ENCODE measurements around the gene TGDS.

Gene TGDS

GRCh38 chr13:94558716-94559115 lies 37.2 kb downstream of the TGDS start:
- no peak overlapping the region for H3K27ac Mint-ChIP-seq (ENCODE audit: low read depth)
- no peaks in the 10 kb centered on the region for H3K4me1 Mint-ChIP-seq
- H3K27me3 Mint-ChIP-seq: no peaks in the 10 kb centered on the region
- peaks cover 8% of the 10 kb centered on the region for H3K36me3 Mint-ChIP-seq (ENCODE audit: insufficient read depth)
- no peaks in the 10 kb centered on the region for H3K9me3 Mint-ChIP-seq
- H3K4me3 Mint-ChIP-seq: no peak overlapping the region
- DNase-seq (ENCODE audit: low spot score in 2 of 2): no peak
- no peak for ATAC-seq (replicated peaks; ENCODE audit: extremely low read depth, poor library complexity, severe bottlenecking)

- no peak for ATAC-seq (replicated peaks; ENCODE audit: extremely low read depth, poor library complexity, severe bottlenecking)
- H3K4me1 Mint-ChIP-seq: no peaks in the 10 kb centered on the region
- H3K27me3 Mint-ChIP-seq: no peaks in the 10 kb centered on the region
- H3K27ac Mint-ChIP-seq (ENCODE audit: low read depth): no peak overlapping the region
- no peak overlapping the region for H3K4me3 Mint-ChIP-seq
- no peaks in the 10 kb centered on the region for H3K9me3 Mint-ChIP-seq
- DNase-seq (ENCODE audit: low spot score in 2 of 2): no peak
- H3K36me3 Mint-ChIP-seq (ENCODE audit: insufficient read depth): peaks cover 5% of the 10 kb centered on the region
These were observed 38.2 kb downstream of the TGDS start for GRCh38 chr13:94557684-94558235.

- H3K27ac Mint-ChIP-seq (ENCODE audit: low read depth): no peak overlapping the region
These were observed 39.3 kb downstream of the TGDS start for GRCh38 chr13:94556621-94557020.

GRCh38 chr13:94556041-94556440 lies 39.9 kb downstream of the TGDS start:
- no peaks in the 10 kb centered on the region for H3K9me3 Mint-ChIP-seq
- no peak overlapping the region for H3K4me3 Mint-ChIP-seq
- peaks cover 5% of the 10 kb centered on the region for H3K36me3 Mint-ChIP-seq (ENCODE audit: insufficient read depth)
- DNase-seq (ENCODE audit: low spot score in 2 of 2): no peak
- no peaks in the 10 kb centered on the region for H3K27me3 Mint-ChIP-seq
- no peak for ATAC-seq (replicated peaks; ENCODE audit: extremely low read depth, poor library complexity, severe bottlenecking)
- no peak overlapping the region for H3K27ac Mint-ChIP-seq (ENCODE audit: low read depth)
- H3K4me1 Mint-ChIP-seq: no peaks in the 10 kb centered on the region

More at GRCh38 chr13:94556621-94557020, 39.3 kb downstream of the TGDS start:
- Mint-ChIP-seq H3K4me3 (no peak overlapping the region), H3K36me3 (ENCODE audit: insufficient read depth) (peaks cover 2% of the 10 kb centered on the region), H3K27me3 (no peaks in the 10 kb centered on the region), H3K9me3 (no peaks in the 10 kb centered on the region), H3K4me1 (no peaks in the 10 kb centered on the region)
- ATAC-seq (replicated peaks; ENCODE audit: extremely low read depth, poor library complexity, severe bottlenecking): no peak
- DNase-seq (ENCODE audit: low spot score in 2 of 2): no peak

GRCh38 chr13:94553766-94554165 lies 42.2 kb downstream of the TGDS start:
- Mint-ChIP-seq H3K36me3 (ENCODE audit: insufficient read depth) (peaks cover 20% of the 10 kb centered on the region), H3K9me3 (no peaks in the 10 kb centered on the region), H3K4me1 (peaks cover 14% of the 10 kb centered on the region), H3K27me3 (no peaks in the 10 kb centered on the region), H3K4me3 (no peak overlapping the region), H3K27ac (ENCODE audit: low read depth) (no peak overlapping the region)
- ATAC-seq (replicated peaks; ENCODE audit: extremely low read depth, poor library complexity, severe bottlenecking) (no peak), DNase-seq (ENCODE audit: low spot score in 2 of 2) (no peak)

- H3K9me3 Mint-ChIP-seq: no peaks in the 10 kb centered on the region
- peaks cover 29% of the 10 kb centered on the region for H3K36me3 Mint-ChIP-seq (ENCODE audit: insufficient read depth)
- ATAC-seq (replicated peaks; ENCODE audit: extremely low read depth, poor library complexity, severe bottlenecking): no peak
- H3K4me1 Mint-ChIP-seq: peaks cover 24% of the 10 kb centered on the region
- no peak overlapping the region for H3K27ac Mint-ChIP-seq (ENCODE audit: low read depth)
- H3K27me3 Mint-ChIP-seq: no peaks in the 10 kb centered on the region
- H3K4me3 Mint-ChIP-seq: no peak overlapping the region
- DNase-seq (ENCODE audit: low spot score in 2 of 2): no peak
These were observed 43.9 kb downstream of the TGDS start for GRCh38 chr13:94552095-94552494.

- peaks cover 29% of the 10 kb centered on the region for H3K36me3 Mint-ChIP-seq (ENCODE audit: insufficient read depth)
- H3K4me3 Mint-ChIP-seq: peak overlapping the region; percentile 84
- no peak for ATAC-seq (replicated peaks; ENCODE audit: extremely low read depth, poor library complexity, severe bottlenecking)
- no peaks in the 10 kb centered on the region for H3K27me3 Mint-ChIP-seq
- H3K9me3 Mint-ChIP-seq: no peaks in the 10 kb centered on the region
- H3K4me1 Mint-ChIP-seq: peaks cover 24% of the 10 kb centered on the region
- DNase-seq (ENCODE audit: low spot score in 2 of 2): no peak
- H3K27ac Mint-ChIP-seq (ENCODE audit: low read depth): peak overlapping the region; percentile 98
These were observed 45.8 kb downstream of the TGDS start for GRCh38 chr13:94550062-94550738.

- H3K27me3 Mint-ChIP-seq: no peaks in the 10 kb centered on the region
- no peaks in the 10 kb centered on the region for H3K9me3 Mint-ChIP-seq
- peaks cover 29% of the 10 kb centered on the region for H3K36me3 Mint-ChIP-seq (ENCODE audit: insufficient read depth)
- H3K4me1 Mint-ChIP-seq: peaks cover 24% of the 10 kb centered on the region
- peak overlapping the region; percentile 98 for H3K27ac Mint-ChIP-seq (ENCODE audit: low read depth)
- H3K4me3 Mint-ChIP-seq: peak overlapping the region; percentile 84
- ATAC-seq (replicated peaks; ENCODE audit: extremely low read depth, poor library complexity, severe bottlenecking) (peak; percentile 93), DNase-seq (ENCODE audit: low spot score in 2 of 2) (peak; percentile 91 to 98)
These were observed 46.5 kb downstream of the TGDS start for GRCh38 chr13:94549232-94550061.

GRCh38 chr13:94548821-94549231 lies 47.1 kb downstream of the TGDS start:
- ATAC-seq (replicated peaks; ENCODE audit: extremely low read depth, poor library complexity, severe bottlenecking): peak; percentile 35
- peak overlapping the region; percentile 98 for H3K27ac Mint-ChIP-seq (ENCODE audit: low read depth)
- peaks cover 24% of the 10 kb centered on the region for H3K4me1 Mint-ChIP-seq
- H3K9me3 Mint-ChIP-seq: no peaks in the 10 kb centered on the region
- no peaks in the 10 kb centered on the region for H3K27me3 Mint-ChIP-seq
- peaks cover 29% of the 10 kb centered on the region for H3K36me3 Mint-ChIP-seq (ENCODE audit: insufficient read depth)
- peak in 1 of 2 donors; percentile 39 for DNase-seq (ENCODE audit: low spot score in 2 of 2)
- H3K4me3 Mint-ChIP-seq: peak overlapping the region; percentile 84

GRCh38 chr13:94548382-94548781 lies 47.6 kb downstream of the TGDS start:
- Mint-ChIP-seq H3K9me3 (no peaks in the 10 kb centered on the region), H3K4me1 (peaks cover 24% of the 10 kb centered on the region), H3K36me3 (ENCODE audit: insufficient read depth) (peaks cover 29% of the 10 kb centered on the region), H3K27me3 (no peaks in the 10 kb centered on the region), H3K4me3 (peak overlapping the region; percentile 84), H3K27ac (ENCODE audit: low read depth) (peak overlapping the region; percentile 98)
- no peak for ATAC-seq (replicated peaks; ENCODE audit: extremely low read depth, poor library complexity, severe bottlenecking)
- DNase-seq (ENCODE audit: low spot score in 2 of 2): no peak

GRCh38 chr13:94546061-94546839 lies 49.7 kb downstream of the TGDS start:
- no peak for DNase-seq (ENCODE audit: low spot score in 2 of 2)
- Mint-ChIP-seq H3K27ac (ENCODE audit: low read depth) (peak overlapping the region; percentile 54), H3K36me3 (ENCODE audit: insufficient read depth) (peaks cover 27% of the 10 kb centered on the region)

GRCh38 chr13:94544922-94545321 lies 51.0 kb downstream of the TGDS start:
- DNase-seq (ENCODE audit: low spot score in 2 of 2) (no peak), ATAC-seq (replicated peaks; ENCODE audit: extremely low read depth, poor library complexity, severe bottlenecking) (no peak)
- H3K4me1 Mint-ChIP-seq: peaks cover 16% of the 10 kb centered on the region
- peaks cover 20% of the 10 kb centered on the region for H3K36me3 Mint-ChIP-seq (ENCODE audit: insufficient read depth)
- no peak overlapping the region for H3K4me3 Mint-ChIP-seq
- no peaks in the 10 kb centered on the region for H3K27me3 Mint-ChIP-seq
- no peaks in the 10 kb centered on the region for H3K9me3 Mint-ChIP-seq
- H3K27ac Mint-ChIP-seq (ENCODE audit: low read depth): no peak overlapping the region

More at GRCh38 chr13:94546061-94546839, 49.7 kb downstream of the TGDS start:
- no peak for ATAC-seq (replicated peaks; ENCODE audit: extremely low read depth, poor library complexity, severe bottlenecking)
- no peak overlapping the region for H3K4me3 Mint-ChIP-seq
- no peaks in the 10 kb centered on the region for H3K9me3 Mint-ChIP-seq
- H3K4me1 Mint-ChIP-seq: peaks cover 24% of the 10 kb centered on the region
- H3K27me3 Mint-ChIP-seq: no peaks in the 10 kb centered on the region

Measured in central memory CD8-positive, alpha-beta T cell (primary cell).